Adrenal gland (tissue), 12 donors: ENCODE measurements around the gene TTC33. TPM values are rescaled to one million over a fixed set of nuclear protein-coding genes. Genes with fewer than 3 reads are reported as not detected.

Experiments
- DNase-seq, 7 donors: peaks; one replicate each; pipeline ENCODE4 v3.0.0-alpha.2; 2019 to 2020
- H3K27ac ChIP-seq, 5 donors: fragments of 200-600 bp; sonication (generic) in 4 of 5; 1 replicate in 3 of 5; 2 replicates in 2 of 5; pipeline versions ENCODE4 v1.5.1 to v1.8.0; 2016 to 2020; ENCODE audit warnings: mild to moderate bottlenecking in 1 of 5
- H3K27me3 ChIP-seq: fragments of 200-600 bp; 2 replicates; pipeline ENCODE4 v1.8.0; 2021
- H3K36me3 ChIP-seq, 2 donors: fragments of 200-600 bp; replicated peaks in 1 of 2; 1 replicate in 1 of 2; 2 replicates in 1 of 2; pipeline versions ENCODE4 v1.5.1 to v1.8.0; 2018 to 2022
- H3K4me1 ChIP-seq, 2 donors: fragments of 200-600 bp; replicated peaks in 1 of 2; 1 replicate in 1 of 2; 2 replicates in 1 of 2; pipeline versions ENCODE4 v1.5.1 to v1.8.0; 2018 to 2021
- H3K4me3 ChIP-seq, 4 donors: fragments of 200-600 bp; sonication (generic) in 3 of 4; one replicate each; pipeline ENCODE4 v1.5.1; 2016 to 2018
- H3K9me3 ChIP-seq, 3 donors: fragments of 200-600 bp; sonication (generic) in 1 of 3; replicated peaks in 1 of 3; 1 replicate in 2 of 3; 2 replicates in 1 of 3; pipeline versions ENCODE4 v1.5.1 to v1.8.0; 2016 to 2021
- POLR2A ChIP-seq, 2 donors: fragments of 450-650 bp; IDR thresholded peaks; one replicate each; pipeline ENCODE4 v1.6.1; 2017; ENCODE audit warnings: antibody characterized with exemption in 2 of 2, mild to moderate bottlenecking in 2 of 2, moderate library complexity in 1 of 2
- WGBS, 4 donors: extraction: QIAGEN DNeasy Blood & Tissue Kit in 2 of 4; methylation state at CpG; one replicate each; pipeline versions ENCODE4 v1.1.5 to v1.1.7; 2013 to 2017; 5-methylcytosine and 5-hydroxymethylcytosine counted together
- intact Hi-C, 2 donors: fragments of 100-400 bp; cut with DNase I; formaldehyde crosslinking; loops; one replicate each; pipeline versions ENCODE4 v1.14.1 to v1.15.0; 2022 to 2023
- polyA plus RNA-seq, 3 donors: library from polyadenylated mRNA; stranded (reverse); fragments of 200-250 nt in 2 of 3; fragments of 350-450 nt in 1 of 3; fragmentation: Illumina TruSeq in 1 of 3; extraction: RNeasy Lipid Tissue Mini Kit (QIAGEN cat#74804) in 1 of 3; gene quantifications; one replicate each; pipeline ENCODE4 v1.2.3, GENCODE V29; 2013 to 2014
- total RNA-seq, 9 donors: library from RNA; depleted of rRNA in 4 of 9; stranded (reverse); fragments of >200 nt in 4 of 9; fragments of 120-200 nt in 1 of 9; fragmentation: NEBNext Ultra II Directional in 1 of 9; extraction: Animal tissue kit (Norgen Biotek cat#: 25700) in 1 of 9; gene quantifications; one replicate each; pipeline versions ENCODE4 v1.1.0 to v1.2.4, GENCODE V29; 2013 to 2023
- TF ChIP-seq, protein P1 (sequence below), 6 experiments: fragments of 450-650 bp in 4 of 6; fragments of 200-600 bp in 2 of 6; sonication (generic) in 1 of 6; IDR thresholded peaks; 1 replicate in 5 of 6; 2 replicates in 1 of 6; pipeline versions ENCODE4 v1.5.1 to v1.8.0; 2016 to 2021; ENCODE audit warnings: antibody characterized with exemption in 6 of 6, mild to moderate bottlenecking in 2 of 6, moderate library complexity in 1 of 6
- donor health status: healthy with polysubstance abuse.
- donor health status: Bipolar disorder and iron deficiency.
- donor health status: DM: yes; HTN: yes; CAD: no.
- donor health status: DM: no; HTN: no; CAD: no.
- donor health status: DM: no; HTN: no; CAD: no.
- donor health status: DM: yes; HTN: yes; CAD: no.

TTC33 gene
- total and polyA plus RNA-seq, 12 donors = 5.8 to 33.5 (median 15.3) TPM

DNA sequence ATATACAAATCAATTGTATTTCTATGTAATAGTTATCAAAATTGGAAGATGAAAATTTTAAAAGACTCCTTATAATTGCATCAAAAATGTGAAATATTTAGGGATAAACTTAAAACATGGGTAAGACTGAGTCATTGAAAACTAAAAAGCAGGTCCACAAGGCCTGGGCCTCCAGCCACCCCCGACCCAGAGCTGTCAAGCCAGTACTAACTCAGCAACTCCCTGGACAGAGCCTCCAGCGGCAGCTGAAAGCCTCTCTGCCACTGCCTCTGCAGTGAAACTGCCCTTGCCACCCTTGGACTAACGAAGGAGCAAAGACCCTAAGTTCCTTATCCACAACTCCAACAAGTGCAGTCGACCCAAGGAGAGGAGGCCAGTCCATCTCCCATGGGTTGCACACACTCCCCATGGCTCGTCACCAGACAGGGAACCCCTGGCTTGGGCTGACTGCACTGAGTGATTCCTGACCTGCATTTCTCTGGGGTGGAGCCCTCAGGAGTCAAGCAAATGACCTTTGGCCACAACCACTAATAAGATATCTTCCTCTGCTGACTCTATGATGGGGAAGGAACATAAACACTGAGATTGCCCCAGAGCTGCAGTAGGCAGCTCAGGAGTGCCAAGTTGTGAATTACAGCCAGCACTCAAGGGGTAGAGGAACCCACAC lies 55.5 kb downstream of the TTC33 start:
- no peak for TF ChIP-seq POLR2A (IDR thresholded peaks at IDR 0.05)
- TF ChIP-seq, protein P1, sequence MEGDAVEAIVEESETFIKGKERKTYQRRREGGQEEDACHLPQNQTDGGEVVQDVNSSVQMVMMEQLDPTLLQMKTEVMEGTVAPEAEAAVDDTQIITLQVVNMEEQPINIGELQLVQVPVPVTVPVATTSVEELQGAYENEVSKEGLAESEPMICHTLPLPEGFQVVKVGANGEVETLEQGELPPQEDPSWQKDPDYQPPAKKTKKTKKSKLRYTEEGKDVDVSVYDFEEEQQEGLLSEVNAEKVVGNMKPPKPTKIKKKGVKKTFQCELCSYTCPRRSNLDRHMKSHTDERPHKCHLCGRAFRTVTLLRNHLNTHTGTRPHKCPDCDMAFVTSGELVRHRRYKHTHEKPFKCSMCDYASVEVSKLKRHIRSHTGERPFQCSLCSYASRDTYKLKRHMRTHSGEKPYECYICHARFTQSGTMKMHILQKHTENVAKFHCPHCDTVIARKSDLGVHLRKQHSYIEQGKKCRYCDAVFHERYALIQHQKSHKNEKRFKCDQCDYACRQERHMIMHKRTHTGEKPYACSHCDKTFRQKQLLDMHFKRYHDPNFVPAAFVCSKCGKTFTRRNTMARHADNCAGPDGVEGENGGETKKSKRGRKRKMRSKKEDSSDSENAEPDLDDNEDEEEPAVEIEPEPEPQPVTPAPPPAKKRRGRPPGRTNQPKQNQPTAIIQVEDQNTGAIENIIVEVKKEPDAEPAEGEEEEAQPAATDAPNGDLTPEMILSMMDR (IDR thresholded peaks at IDR 0.05) = no peak
- no peaks in the 10 kb centered on the region for H3K4me1 ChIP-seq
- 88 to 97% (median 92%) methylated on average over 2 to 5 of the region's 5 CpGs for WGBS, 4 donors
- no peak for DNase-seq
- H3K4me3 ChIP-seq = no peak overlapping the region
- H3K27me3 ChIP-seq = no peaks in the 10 kb centered on the region
- peaks cover 0 to under 1% (median 0%) of the 10 kb centered on the region in 3 donors for H3K9me3 ChIP-seq
- no peaks in the 10 kb centered on the region for H3K36me3 ChIP-seq
- no peak overlapping the region for H3K27ac ChIP-seq
- intact Hi-C loops = no loop called here

DNA sequence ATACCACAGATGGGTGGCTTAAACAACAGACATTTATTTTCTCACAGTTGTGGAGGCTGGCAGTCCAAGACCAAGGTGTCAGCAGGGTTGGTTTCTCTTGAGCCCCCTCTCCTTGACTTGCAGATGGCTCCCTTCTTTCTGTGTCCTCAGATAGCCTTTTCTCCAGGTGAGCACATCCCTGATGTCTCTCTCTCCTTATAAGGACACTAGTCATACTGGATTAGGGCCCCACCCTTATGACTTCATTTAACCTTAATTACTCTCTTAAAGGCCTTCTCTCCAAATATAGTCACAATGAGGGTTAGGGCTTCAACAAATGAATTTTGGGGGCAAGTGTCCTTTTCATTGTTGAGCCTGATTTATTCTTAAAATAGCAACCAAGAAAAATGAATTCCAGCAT lies 61.3 kb downstream of the TTC33 start:
- Histone ChIP-seq H3K27ac (no peak overlapping the region), H3K4me1 (peaks cover 0 to 6% of the 10 kb centered on the region in 2 donors), H3K4me3 (no peak overlapping the region), H3K36me3 (peaks cover 0 to 11% of the 10 kb centered on the region in 2 donors), H3K9me3 (no peaks in the 10 kb centered on the region), H3K27me3 (no peaks in the 10 kb centered on the region)
- TF ChIP-seq, protein P1 (IDR thresholded peaks at IDR 0.05) = no peak
- no peak for TF ChIP-seq POLR2A (IDR thresholded peaks at IDR 0.05)
- DNase-seq = no peak
- intact Hi-C loops = no loop called here

DNA sequence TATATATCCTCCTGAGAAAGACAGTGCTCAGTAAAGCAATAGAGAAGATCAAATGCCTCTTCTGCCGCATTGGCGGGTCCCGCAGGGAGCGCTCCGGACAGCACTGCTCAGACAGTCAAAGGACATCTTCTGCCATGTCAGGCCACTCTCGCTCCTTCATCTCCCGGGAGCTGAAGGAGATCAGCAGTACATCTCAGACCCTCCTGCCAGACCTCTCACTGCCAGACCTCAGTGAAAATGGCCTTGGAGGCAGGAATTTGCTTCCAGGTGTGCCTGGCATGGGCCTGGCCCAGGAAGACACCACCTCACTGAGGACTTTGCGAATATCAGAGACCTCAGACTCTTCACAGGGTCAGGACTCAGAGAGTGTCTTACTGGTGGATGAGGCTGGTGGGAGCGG lies 63.9 kb downstream of the TTC33 start:
- Histone ChIP-seq H3K27me3 (no peaks in the 10 kb centered on the region), H3K9me3 (no peaks in the 10 kb centered on the region), H3K4me3 (no peak overlapping the region), H3K27ac (no peak overlapping the region), H3K4me1 (peaks cover 0 to 18% of the 10 kb centered on the region in 2 donors), H3K36me3 (peaks cover 0 to 11% of the 10 kb centered on the region in 2 donors)
- DNase-seq = no peak
- TF ChIP-seq POLR2A (IDR thresholded peaks at IDR 0.05) = no peak
- TF ChIP-seq, protein P1 (IDR thresholded peaks at IDR 0.05) = no peak
- intact Hi-C loops = no loop called here
- WGBS, 4 donors = 95 to 100% (median 97%) methylated on average over 7 to 9 of the region's 9 CpGs

DNA sequence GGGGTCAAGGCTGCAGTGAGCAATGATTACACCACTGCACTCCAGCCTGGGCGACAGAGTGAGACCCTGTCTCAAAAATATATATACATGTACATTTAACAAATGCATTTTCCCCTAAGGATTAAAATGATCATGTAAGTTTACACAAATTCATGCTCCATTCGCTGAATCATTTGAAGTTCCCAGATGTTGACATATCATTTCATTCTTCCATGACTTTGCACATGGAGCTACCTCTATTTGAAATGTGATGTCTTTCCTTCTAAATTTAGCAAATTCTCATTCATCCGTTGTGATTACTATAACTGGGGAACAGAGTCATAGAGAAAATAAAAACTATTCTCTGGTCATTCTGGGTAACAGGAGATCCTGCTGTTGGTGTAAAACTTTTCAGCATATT lies 65.5 kb downstream of the TTC33 start:
- no peak overlapping the region for H3K4me3 ChIP-seq
- H3K4me1 ChIP-seq = peaks cover 0 to 18% of the 10 kb centered on the region in 2 donors
- no peak for DNase-seq
- H3K27ac ChIP-seq = no peak overlapping the region
- TF ChIP-seq, protein P1 (IDR thresholded peaks at IDR 0.05) = no peak
- TF ChIP-seq POLR2A (IDR thresholded peaks at IDR 0.05) = no peak
- intact Hi-C loops = no loop called here
- H3K36me3 ChIP-seq = peaks cover 0 to 11% of the 10 kb centered on the region in 2 donors
- 49 to 59% (median 56%) methylated on average over 3 of the region's 3 CpGs for WGBS, 4 donors
- H3K27me3 ChIP-seq = no peaks in the 10 kb centered on the region
- H3K9me3 ChIP-seq = no peaks in the 10 kb centered on the region
